OCI-LY7 (cell line): ENCODE data around the gene COL6A2.

Experiments
- EZH2phosphoT487 ChIP-seq: fragments of 200-600 bp; sonication (generic); IDR thresholded peaks from 2 replicates; pipeline ENCODE4 v1.6.1; 2018; ENCODE audit warnings: low read depth, borderline replicate concordance, mild to moderate bottlenecking, mixed run types, antibody characterized with exemption, low read length, moderate library complexity, mixed read lengths
- TF ChIP-seq, protein P1 (sequence below): fragments of 200-600 bp; sonication (generic); conservative IDR thresholded peaks from 2 replicates; pipeline ENCODE4 v1.5.1; 2014; ENCODE audit warnings: mild to moderate bottlenecking, antibody characterized with exemption, low read length, moderate library complexity, mixed read lengths

DNA sequence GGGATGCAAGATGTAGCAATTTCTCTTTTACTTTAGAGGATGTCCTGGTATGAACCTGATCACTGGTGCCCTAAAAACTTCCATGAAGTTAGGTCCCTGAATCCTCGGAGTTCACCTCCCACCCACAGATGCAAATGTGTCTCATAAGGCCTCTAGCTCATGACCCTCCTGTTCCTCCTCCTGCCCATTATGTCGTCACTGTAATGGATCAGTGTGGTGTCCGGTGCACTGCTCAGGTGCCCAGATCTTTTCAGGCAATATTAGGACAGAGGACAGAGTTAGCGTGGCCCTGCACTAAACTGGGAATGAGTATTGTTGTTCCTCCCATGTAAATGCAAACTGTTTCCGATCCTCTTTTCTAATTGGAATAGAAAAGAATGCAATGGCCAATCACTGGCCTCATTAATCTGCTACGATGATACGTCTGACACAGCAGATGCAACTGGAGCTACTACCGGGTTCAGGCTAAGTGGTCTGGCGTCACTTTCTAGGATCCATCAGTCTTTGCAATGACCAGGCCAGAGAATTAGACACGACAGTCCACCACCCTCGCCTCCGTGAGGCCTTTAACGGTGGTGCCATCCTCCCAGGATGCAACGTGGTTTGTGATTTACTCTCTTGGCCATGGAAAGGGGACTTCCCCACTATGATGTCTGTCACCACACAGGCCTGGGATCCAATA lies 3.4 kb upstream of the COL6A2 start:
- TF ChIP-seq, protein P1, sequence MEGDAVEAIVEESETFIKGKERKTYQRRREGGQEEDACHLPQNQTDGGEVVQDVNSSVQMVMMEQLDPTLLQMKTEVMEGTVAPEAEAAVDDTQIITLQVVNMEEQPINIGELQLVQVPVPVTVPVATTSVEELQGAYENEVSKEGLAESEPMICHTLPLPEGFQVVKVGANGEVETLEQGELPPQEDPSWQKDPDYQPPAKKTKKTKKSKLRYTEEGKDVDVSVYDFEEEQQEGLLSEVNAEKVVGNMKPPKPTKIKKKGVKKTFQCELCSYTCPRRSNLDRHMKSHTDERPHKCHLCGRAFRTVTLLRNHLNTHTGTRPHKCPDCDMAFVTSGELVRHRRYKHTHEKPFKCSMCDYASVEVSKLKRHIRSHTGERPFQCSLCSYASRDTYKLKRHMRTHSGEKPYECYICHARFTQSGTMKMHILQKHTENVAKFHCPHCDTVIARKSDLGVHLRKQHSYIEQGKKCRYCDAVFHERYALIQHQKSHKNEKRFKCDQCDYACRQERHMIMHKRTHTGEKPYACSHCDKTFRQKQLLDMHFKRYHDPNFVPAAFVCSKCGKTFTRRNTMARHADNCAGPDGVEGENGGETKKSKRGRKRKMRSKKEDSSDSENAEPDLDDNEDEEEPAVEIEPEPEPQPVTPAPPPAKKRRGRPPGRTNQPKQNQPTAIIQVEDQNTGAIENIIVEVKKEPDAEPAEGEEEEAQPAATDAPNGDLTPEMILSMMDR, result no peak
- TF ChIP-seq EZH2phosphoT487, result no peak
